Stimulated activated naive CD8-positive, alpha-beta T cell treated with anti-CD3 and anti-CD28 coated beads, Interleukin-15, Interleukin-2, amounts not matched to agents 100 ng/mL and 50 ng/mL, for 24 hours (primary cell): Measurements from ENCODE around the gene THUMPD2.

Experiments used
- H3K27ac Mint-ChIP-seq: one replicate; pipeline ENCODE4 v1.8.0; 2021; ENCODE audit warnings: mild to moderate bottlenecking, mixed read lengths
- H3K27me3 Mint-ChIP-seq: one replicate; pipeline ENCODE4 v1.8.0; 2021; ENCODE audit warnings: mixed read lengths
- H3K36me3 Mint-ChIP-seq: one replicate; pipeline ENCODE4 v1.8.0; 2021; ENCODE audit warnings: low read depth, mixed read lengths
- H3K4me1 Mint-ChIP-seq: one replicate; pipeline ENCODE4 v1.8.0; 2021; ENCODE audit warnings: low read depth, mixed read lengths
- H3K4me3 Mint-ChIP-seq: one replicate; pipeline ENCODE4 v1.8.0; 2021; ENCODE audit warnings: mild to moderate bottlenecking, mixed read lengths
- H3K9me3 Mint-ChIP-seq: one replicate; pipeline ENCODE4 v1.8.0; 2021; ENCODE audit warnings: mixed read lengths

The THUMPD2 gene

DNA sequence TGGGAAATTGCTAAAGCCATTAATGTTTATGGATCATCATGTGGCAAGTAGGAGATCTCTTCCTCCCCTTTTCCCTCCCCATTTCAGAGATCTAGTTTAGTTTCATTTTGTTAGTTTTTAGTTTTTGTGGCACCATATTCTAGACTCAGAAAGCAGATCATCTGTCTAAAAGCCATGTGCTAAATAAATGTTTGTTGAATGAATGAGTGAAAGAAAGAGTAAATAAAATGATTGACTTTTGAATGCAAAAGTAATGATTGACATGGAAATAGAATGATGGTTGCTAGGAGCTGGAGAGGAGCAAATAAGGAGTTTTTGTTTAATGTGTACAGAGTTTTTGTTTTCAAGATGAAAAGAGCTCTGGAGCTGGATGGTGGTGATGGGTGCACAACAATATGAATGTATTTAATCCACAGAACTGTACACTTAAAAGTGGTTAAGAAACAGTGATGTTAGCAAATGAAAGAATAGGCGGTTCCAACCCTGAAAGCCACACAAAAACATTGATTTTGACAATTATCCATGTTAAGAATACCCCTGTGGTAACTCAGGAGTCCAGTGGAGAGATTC, 89.7 kb downstream of the THUMPD2 start:
- Mint-ChIP-seq H3K27me3 (peaks cover 24% of the 10 kb centered on the region), H3K4me3 (no peak overlapping the region), H3K4me1 (no peaks in the 10 kb centered on the region), H3K27ac (no peak overlapping the region), H3K36me3 (no peaks in the 10 kb centered on the region), H3K9me3 (peaks cover 4% of the 10 kb centered on the region)

DNA sequence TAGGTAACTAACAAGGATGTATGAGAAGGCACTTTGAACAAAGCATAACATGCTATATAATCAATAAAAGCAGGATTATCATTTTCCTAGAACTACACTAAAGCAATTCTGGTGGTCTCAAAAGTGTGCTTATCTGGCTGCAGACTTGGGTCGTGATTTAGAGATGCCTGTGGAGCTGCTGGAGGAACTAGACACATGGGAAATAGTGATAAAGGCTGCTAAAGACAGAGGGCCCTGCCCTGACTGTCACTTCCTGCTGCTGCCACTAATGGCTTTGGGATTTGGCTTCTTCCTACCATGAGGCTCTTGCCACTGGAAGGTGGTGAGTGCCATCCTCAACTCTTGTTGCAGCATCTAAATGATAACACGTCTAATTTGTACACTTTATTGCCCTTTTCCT, 90.9 kb downstream of the THUMPD2 start:
- H3K36me3 Mint-ChIP-seq, result no peaks in the 10 kb centered on the region
- H3K27ac Mint-ChIP-seq, result no peak overlapping the region
- H3K4me1 Mint-ChIP-seq, result no peaks in the 10 kb centered on the region
- peaks cover 22% of the 10 kb centered on the region for H3K27me3 Mint-ChIP-seq
- peaks cover 4% of the 10 kb centered on the region for H3K9me3 Mint-ChIP-seq
- no peak overlapping the region for H3K4me3 Mint-ChIP-seq

DNA sequence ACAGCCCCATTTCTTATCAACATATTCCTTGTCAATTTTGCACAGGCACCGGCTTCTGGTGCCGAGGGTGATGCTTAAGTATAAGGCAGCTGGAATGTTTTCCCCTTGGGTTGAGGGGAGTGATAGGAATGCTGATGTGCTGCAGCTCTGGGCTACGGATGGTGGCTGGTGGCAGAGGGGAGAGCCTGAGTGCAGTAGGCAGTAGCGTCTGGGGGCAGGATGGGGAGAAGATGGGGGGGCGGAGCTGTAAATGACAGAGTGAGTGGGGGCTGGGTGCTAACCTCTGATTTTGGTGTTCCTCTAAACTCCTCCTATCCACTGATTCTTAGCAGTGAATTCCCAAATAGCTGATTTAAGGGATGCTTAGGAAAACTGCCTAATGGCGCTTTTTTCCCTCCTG, 92.6 kb downstream of the THUMPD2 start:
- Mint-ChIP-seq H3K4me3 (no peak overlapping the region), H3K4me1 (no peaks in the 10 kb centered on the region), H3K27ac (no peak overlapping the region), H3K9me3 (peaks cover 4% of the 10 kb centered on the region), H3K27me3 (peaks cover 24% of the 10 kb centered on the region), H3K36me3 (no peaks in the 10 kb centered on the region)
